H9 (cell line): ENCODE data around the gene YJU2. TPM values are rescaled to one million over a fixed set of nuclear protein-coding genes. Genes with fewer than 3 reads are reported as not detected.
A peak's percentile ranks its signal among the peaks of the same experiment; 100 is the strongest.

ENCODE experiments used
- DNase-seq: peaks from one replicate; pipeline ENCODE4 v3.0.0-alpha.2; 2017
- H2AFZ ChIP-seq: one replicate; pipeline ENCODE4 v1.6.1; 2013; ENCODE audit warnings: mild to moderate bottlenecking, low read length, control low read depth, moderate library complexity
- H2AK5ac ChIP-seq: 2 replicates; pipeline ENCODE4 v1.6.1; 2013; ENCODE audit warnings: low read length, control low read depth, mixed read lengths; ENCODE audit not compliant: insufficient read length
- H2BK120ac ChIP-seq: one replicate; pipeline ENCODE4 v1.6.1; 2013; ENCODE audit warnings: low read depth, mild to moderate bottlenecking, low read length, control low read depth, inconsistent platforms; ENCODE audit not compliant: poor library complexity, severe bottlenecking
- H2BK12ac ChIP-seq: 2 replicates; pipeline ENCODE4 v1.6.1; 2013; ENCODE audit warnings: low read length, control low read depth, mixed read lengths, low read depth; ENCODE audit not compliant: insufficient read length
- H2BK15ac ChIP-seq: 2 replicates; pipeline ENCODE4 v1.6.1; 2013; ENCODE audit warnings: low read depth, low read length, control low read depth
- H2BK20ac ChIP-seq: one replicate; pipeline ENCODE4 v1.6.1; 2013; ENCODE audit warnings: low read depth, mild to moderate bottlenecking, low read length, control low read depth, inconsistent platforms; ENCODE audit not compliant: poor library complexity, severe bottlenecking
- H2BK5ac ChIP-seq: 2 replicates; pipeline ENCODE4 v1.6.1; 2013; ENCODE audit warnings: low read length, control low read depth, mixed read lengths; ENCODE audit not compliant: insufficient read length
- H3K14ac ChIP-seq: 2 replicates; pipeline ENCODE4 v1.6.1; 2013; ENCODE audit warnings: low read length, control low read depth; ENCODE audit not compliant: insufficient read depth
- H3K18ac ChIP-seq: 2 replicates; pipeline ENCODE4 v1.6.1; 2013; ENCODE audit warnings: low read depth, mild to moderate bottlenecking, mixed read lengths, low read length, control low read depth; ENCODE audit not compliant: insufficient read length
- H3K23ac ChIP-seq: 2 replicates; pipeline ENCODE4 v1.6.1; 2013; ENCODE audit warnings: low read length, control low read depth, mixed read lengths, low read depth; ENCODE audit not compliant: insufficient read length
- H3K23me2 ChIP-seq: 2 replicates; pipeline ENCODE4 v1.6.1; 2013; ENCODE audit warnings: low read depth, mild to moderate bottlenecking, mixed read lengths, low read length, control low read depth; ENCODE audit not compliant: insufficient read length, poor library complexity, severe bottlenecking
- H3K27ac ChIP-seq: 2 replicates; pipeline ENCODE4 v1.5.1; 2013; ENCODE audit warnings: low read length, control low read depth, mixed read lengths, low read depth; ENCODE audit not compliant: insufficient read length
- H3K27me3 ChIP-seq: 2 replicates; pipeline ENCODE4 v1.6.1; 2013; ENCODE audit warnings: low read length, control low read depth, inconsistent platforms; ENCODE audit not compliant: insufficient read depth
- H3K4ac ChIP-seq: 2 replicates; pipeline ENCODE4 v1.6.1; 2013; ENCODE audit warnings: low read depth, mild to moderate bottlenecking, control low read depth, inconsistent platforms, low read length, moderate library complexity
- H3K4me1 ChIP-seq: 2 replicates; pipeline ENCODE4 v1.6.1; 2013; ENCODE audit warnings: low read length, control low read depth, inconsistent platforms; ENCODE audit not compliant: insufficient read depth
- H3K4me2 ChIP-seq: 2 replicates; pipeline ENCODE4 v1.6.1; 2013; ENCODE audit warnings: low read length, control low read depth, mixed read lengths; ENCODE audit not compliant: insufficient read length, insufficient read depth
- H3K56ac ChIP-seq: 2 replicates; pipeline ENCODE4 v1.6.1; 2013; ENCODE audit warnings: low read depth, mild to moderate bottlenecking, mixed read lengths, low read length, control low read depth; ENCODE audit not compliant: insufficient read length
- H3K79me1 ChIP-seq: 2 replicates; pipeline ENCODE4 v1.6.1; 2013; ENCODE audit warnings: low read depth, mild to moderate bottlenecking, moderate library complexity, low read length, control low read depth, inconsistent platforms; ENCODE audit not compliant: insufficient read depth, poor library complexity, severe bottlenecking
- H3K79me2 ChIP-seq: 2 replicates; pipeline ENCODE4 v1.6.1; 2013; ENCODE audit warnings: low read length, control low read depth, inconsistent platforms; ENCODE audit not compliant: insufficient read depth
- H3K9ac ChIP-seq: 2 replicates; pipeline ENCODE4 v1.6.1; 2013; ENCODE audit warnings: low read length, control low read depth, mixed read lengths; ENCODE audit not compliant: insufficient read length; ENCODE audit errors: extremely low read depth
- H3K9me3 ChIP-seq: one replicate; pipeline ENCODE4 v1.6.1; 2013; ENCODE audit warnings: low read depth, low read length, inconsistent platforms; ENCODE audit not compliant: control insufficient read depth
- H3T11ph ChIP-seq: one replicate; pipeline ENCODE4 v1.6.1; 2013; ENCODE audit warnings: mild to moderate bottlenecking, low read length, control low read depth, inconsistent platforms
- H4K20me1 ChIP-seq: one replicate; pipeline ENCODE4 v1.6.1; 2013; ENCODE audit not compliant: control insufficient read depth, insufficient read length, insufficient read depth
- H4K5ac ChIP-seq: 2 replicates; pipeline ENCODE4 v1.6.1; 2013; ENCODE audit warnings: low read depth, mild to moderate bottlenecking, mixed read lengths, low read length, control low read depth; ENCODE audit not compliant: insufficient read length
- H4K8ac ChIP-seq: replicated peaks from 2 replicates; pipeline ENCODE4 v1.6.1; 2013; ENCODE audit warnings: low read length, control low read depth, mixed read lengths, low read depth; ENCODE audit not compliant: insufficient read length
- H4K91ac ChIP-seq: 2 replicates; pipeline ENCODE4 v1.6.1; 2013; ENCODE audit warnings: low read depth, mild to moderate bottlenecking, moderate library complexity, mixed read lengths, low read length, control low read depth; ENCODE audit not compliant: insufficient read length
- H3K27ac Mint-ChIP-seq, 3 experiments: 2 replicates in 2 of 3; 3 replicates in 1 of 3; pipeline ENCODE4 v1.8.0; 2020 to 2021; ENCODE audit warnings: mixed read lengths in 3 of 3, mild to moderate bottlenecking in 1 of 3, moderate library complexity in 1 of 3
- H3K27me3 Mint-ChIP-seq: 2 replicates; pipeline ENCODE4 v1.8.0; 2021; ENCODE audit warnings: low read depth, mild to moderate bottlenecking, moderate library complexity, mixed read lengths
- H3K36me3 Mint-ChIP-seq, 3 experiments: 2 replicates in 2 of 3; 3 replicates in 1 of 3; pipeline ENCODE4 v1.8.0; 2020 to 2021; ENCODE audit warnings: low read depth in 3 of 3, mixed read lengths in 3 of 3; ENCODE audit not compliant: insufficient read depth in 1 of 3
- H3K4me1 Mint-ChIP-seq, 2 experiments: 2 replicates each; pipeline ENCODE4 v1.8.0; 2020; ENCODE audit warnings: mixed read lengths in 2 of 2
- H3K4me3 Mint-ChIP-seq, 2 experiments: 2 replicates in 1 of 2; 3 replicates in 1 of 2; pipeline ENCODE4 v1.8.0; 2020 to 2021; ENCODE audit warnings: mild to moderate bottlenecking in 2 of 2, mixed read lengths in 2 of 2, moderate library complexity in 1 of 2
- H3K9me3 Mint-ChIP-seq, 2 experiments: 2 replicates in 1 of 2; 3 replicates in 1 of 2; pipeline ENCODE4 v1.8.0; 2020; ENCODE audit warnings: mild to moderate bottlenecking in 2 of 2, mixed read lengths in 2 of 2, moderate library complexity in 1 of 2
- CTCF ChIP-seq: fragments of 200-600 bp; sonication (generic); conservative IDR thresholded peaks from 3 replicates; pipeline ENCODE4 v1.8.0; 2021; ENCODE audit warnings: antibody characterized with exemption, mild to moderate bottlenecking
- WGBS: extraction: QIAGEN DNeasy Blood & Tissue Kit; methylation state at CpG from one replicate; pipeline ENCODE4 v1.1.7; 2013; ENCODE audit warnings: missing lambda C conversion rate, low lambda C conversion rate, mixed read lengths; ENCODE audit not compliant: insufficient read length; ENCODE audit errors: extremely low coverage; 5-methylcytosine and 5-hydroxymethylcytosine counted together
- total RNA-seq: library from RNA; stranded (reverse); gene quantifications from 2 replicates; pipeline ENCODE4 v1.2.1, GENCODE V29; 2021

YJU2 gene
- total RNA-seq, 1 experiment from 2014 or later: 31.0 TPM

GRCh38 chr19:4279530-4280422, 32.9 kb downstream of the YJU2 start:
- Histone ChIP-seq H2BK5ac (no peak overlapping the region), H3K4me2 (peak overlapping the region; percentile 83), H3K9ac (no peak overlapping the region), H3K79me1 (no peaks in the 10 kb centered on the region), H3K4me1 (no peaks in the 10 kb centered on the region; the same call in 1 of the 2 replicates), H3K18ac (no peak overlapping the region), H3K4ac (no peak overlapping the region), H2AK5ac (no peak overlapping the region), H4K5ac (no peak overlapping the region), H2BK12ac (no peak overlapping the region), H4K8ac (no peak overlapping the region), H3K23me2 (peaks cover 16% of the 10 kb centered on the region), H3T11ph (no peak overlapping the region), H3K79me2 (no peaks in the 10 kb centered on the region), H3K27ac (no peak overlapping the region), H2AFZ (no peak overlapping the region), H3K9me3 (no peaks in the 10 kb centered on the region), H3K27me3 (peaks cover 11% of the 10 kb centered on the region; the same call in 1 of the 2 replicates), H3K14ac (no peak overlapping the region; the same call in 1 of the 2 replicates), H3K56ac (no peak overlapping the region), H3K23ac (no peak overlapping the region), H4K91ac (no peak overlapping the region), H4K20me1 (no peaks in the 10 kb centered on the region), H2BK15ac (no peak overlapping the region), H2BK120ac (no peak overlapping the region), H2BK20ac (no peak overlapping the region)
- no CpG with 5 or more reads among the region's 71 CpGs for WGBS
- Mint-ChIP-seq H3K27me3 (peaks cover 68% of the 10 kb centered on the region), H3K4me1 (peaks cover 7 to 19% of the 10 kb centered on the region in 2 experiments), H3K27ac (no peak overlapping the region), H3K36me3 (peaks cover 0 to 1% (median 0%) of the 10 kb centered on the region in 3 experiments; a peak in 1 of 7 replicates), H3K9me3 (no peaks in the 10 kb centered on the region; a peak in 1 of 5 replicates), H3K4me3 (peak overlapping the region; percentile 69 to 93)
- TF ChIP-seq CTCF: no peak
- no peak for DNase-seq
